HepG2 (cell line): ENCODE measurements around the gene GLT1D1. TPM values are rescaled to one million over a fixed set of nuclear protein-coding genes. Genes with fewer than 3 reads are reported as not detected.

Experiments used
- CAMTA2 ChIP-seq: sonication (generic); formaldehyde crosslinking; IDR thresholded peaks from 2 replicates; pipeline ENCODE4 v1.4.0; 2020; ENCODE audit warnings: mild to moderate bottlenecking, missing genetic modification reagents, borderline replicate concordance
- HNRNPH1 ChIP-seq: fragments of 200-400 bp; formaldehyde crosslinking; optimal IDR thresholded peaks from 2 replicates; pipeline ENCODE3; 2017; ENCODE audit warnings: mild to moderate bottlenecking, low read depth, low read length
- HOXA5 ChIP-seq: sonication (generic); formaldehyde crosslinking; IDR thresholded peaks from 2 replicates; pipeline ENCODE4 v1.4.0; 2020; ENCODE audit warnings: missing genetic modification reagents
- PHF21A ChIP-seq: sonication (generic); formaldehyde crosslinking; IDR thresholded peaks from 2 replicates; pipeline ENCODE4 v1.5.0; 2020; ENCODE audit warnings: mild to moderate bottlenecking, missing genetic modification reagents
- PTBP1 ChIP-seq: fragments of 200-400 bp; formaldehyde crosslinking; IDR thresholded peaks from 2 replicates; pipeline ENCODE4 v1.6.1; 2018; ENCODE audit warnings: low read length, low read depth; ENCODE audit not compliant: poor library complexity, severe bottlenecking
- SMARCE1 ChIP-seq: fragments of 450-650 bp; IDR thresholded peaks from 2 replicates; pipeline ENCODE4 v1.6.1; 2017; ENCODE audit warnings: borderline replicate concordance
- TARDBP ChIP-seq: sonication (generic); formaldehyde crosslinking; IDR thresholded peaks from 2 replicates; pipeline ENCODE4 v1.8.0; 2022; ENCODE audit warnings: mild to moderate bottlenecking, missing genetic modification reagents
- ZNF225 ChIP-seq: sonication (generic); formaldehyde crosslinking; IDR thresholded peaks from 2 replicates; pipeline ENCODE4 v1.4.0; 2020; ENCODE audit warnings: mild to moderate bottlenecking, missing genetic modification reagents
- ZNF329 ChIP-seq: sonication (generic); formaldehyde crosslinking; IDR thresholded peaks from 2 replicates; pipeline ENCODE4 v1.9.0; 2021; ENCODE audit warnings: low read depth, mild to moderate bottlenecking, missing genetic modification reagents
- ZNF484 ChIP-seq: sonication (generic); formaldehyde crosslinking; IDR thresholded peaks from 2 replicates; pipeline ENCODE4 v1.5.1; 2020; ENCODE audit warnings: mild to moderate bottlenecking, low read depth, missing genetic modification reagents, borderline replicate concordance
- ZNF781 ChIP-seq: sonication (generic); formaldehyde crosslinking; IDR thresholded peaks from 2 replicates; pipeline ENCODE4 v1.5.1; 2020; ENCODE audit warnings: borderline replicate concordance, mild to moderate bottlenecking, missing genetic modification reagents; ENCODE audit errors: not compliant biosample characterization
- polyA plus RNA-seq, 8 experiments: library from polyadenylated mRNA; depleted of rRNA in 3 of 8; stranded (reverse) in 7 of 8; unstranded in 1 of 8; fragments of >200 nt; fragmentation: Illumina TruSeq in 4 of 8; extraction: Trizol in 4 of 8; gene quantifications; 2 replicates each; pipeline versions ENCODE4 v1.2.1 to v1.2.3, GENCODE V29; 2011 to 2016; ENCODE audit warnings: low read depth in 4 of 8, missing spikeins in 1 of 8, mixed read lengths in 1 of 8; ENCODE audit not compliant: insufficient read depth in 1 of 8
- total RNA-seq, 5 experiments: library from RNA; depleted of rRNA; stranded (reverse); fragments of >200 nt; fragmentation: Illumina TruSeq; extraction: Trizol; gene quantifications; 2 replicates each; pipeline ENCODE4 v1.2.3, GENCODE V29; 2016; ENCODE audit warnings: low read depth in 1 of 5
- TF ChIP-seq, protein P1 (sequence below), 2 experiments: sonication (generic) in 1 of 2; formaldehyde crosslinking in 1 of 2; IDR thresholded peaks; 2 replicates each; pipeline versions ENCODE4 v1.4.0 to v1.6.1; 2016 to 2020; ENCODE audit warnings: borderline replicate concordance in 1 of 2, low read depth in 1 of 2, mild to moderate bottlenecking in 1 of 2, missing genetic modification reagents in 1 of 2
- TF ChIP-seq, protein P2 (sequence below): IDR thresholded peaks from 2 replicates; pipeline ENCODE4 v1.6.1; 2012; ENCODE audit warnings: inconsistent platforms
- TF ChIP-seq, protein P3 (sequence below): sonication (generic); formaldehyde crosslinking; IDR thresholded peaks from 2 replicates; pipeline ENCODE4 v1.4.0; 2020; ENCODE audit warnings: missing genetic modification reagents, borderline replicate concordance
- TF ChIP-seq, protein P4 (sequence below): IDR thresholded peaks from 2 replicates; pipeline ENCODE4 v1.6.1; 2016; ENCODE audit warnings: low read depth, missing genetic modification reagents, missing compliant biosample characterization
- TF ChIP-seq, protein P5 (sequence below): IDR thresholded peaks from 2 replicates; pipeline ENCODE4 v1.6.1; 2016; ENCODE audit warnings: low read depth, borderline replicate concordance

GLT1D1 gene
- total and polyA plus RNA-seq, 2 of the 13 experiments (the other 11 are each of a cell fraction or from before 2014, with no cell fraction given): 0.09 to 0.17 TPM

DNA sequence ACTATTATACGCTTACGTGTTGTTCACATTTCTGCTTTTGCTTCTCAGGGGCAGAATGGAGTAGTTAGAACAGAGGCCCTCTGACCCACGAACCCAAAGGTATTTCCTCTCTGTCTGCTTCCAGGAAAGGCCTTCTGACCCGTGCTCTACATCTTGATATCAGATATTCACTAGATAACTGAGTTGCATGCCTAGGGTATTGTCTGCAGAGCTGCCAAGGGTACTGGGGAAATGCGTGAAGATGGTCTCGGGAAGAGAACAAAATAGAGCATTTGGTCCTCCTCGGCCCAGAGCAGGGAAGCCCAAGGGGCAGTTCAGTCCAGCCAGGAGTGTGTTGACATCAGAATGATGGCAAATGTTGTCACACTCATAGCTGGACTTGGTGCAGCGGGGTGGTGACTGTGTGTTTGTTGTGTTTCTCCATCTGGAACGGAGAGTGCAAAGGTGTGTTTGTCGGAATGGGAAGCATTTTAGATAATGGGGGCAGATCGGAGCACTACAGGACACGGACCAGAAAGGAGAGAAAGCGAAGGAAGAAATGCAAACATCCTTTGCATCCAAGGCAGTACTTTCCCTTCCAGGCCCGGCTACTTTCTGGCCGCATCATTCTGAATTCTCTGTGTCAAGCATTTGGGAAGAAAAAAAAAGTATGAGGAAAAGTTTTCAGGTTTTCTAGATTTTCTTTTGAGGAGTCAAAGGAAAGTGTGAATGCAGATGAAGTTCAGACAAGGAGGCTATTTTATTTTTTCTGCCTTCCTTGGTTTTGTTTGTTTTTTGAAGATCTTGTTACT is 8.1 kb downstream of the GLT1D1 start (continued):
- TF ChIP-seq, protein P1, sequence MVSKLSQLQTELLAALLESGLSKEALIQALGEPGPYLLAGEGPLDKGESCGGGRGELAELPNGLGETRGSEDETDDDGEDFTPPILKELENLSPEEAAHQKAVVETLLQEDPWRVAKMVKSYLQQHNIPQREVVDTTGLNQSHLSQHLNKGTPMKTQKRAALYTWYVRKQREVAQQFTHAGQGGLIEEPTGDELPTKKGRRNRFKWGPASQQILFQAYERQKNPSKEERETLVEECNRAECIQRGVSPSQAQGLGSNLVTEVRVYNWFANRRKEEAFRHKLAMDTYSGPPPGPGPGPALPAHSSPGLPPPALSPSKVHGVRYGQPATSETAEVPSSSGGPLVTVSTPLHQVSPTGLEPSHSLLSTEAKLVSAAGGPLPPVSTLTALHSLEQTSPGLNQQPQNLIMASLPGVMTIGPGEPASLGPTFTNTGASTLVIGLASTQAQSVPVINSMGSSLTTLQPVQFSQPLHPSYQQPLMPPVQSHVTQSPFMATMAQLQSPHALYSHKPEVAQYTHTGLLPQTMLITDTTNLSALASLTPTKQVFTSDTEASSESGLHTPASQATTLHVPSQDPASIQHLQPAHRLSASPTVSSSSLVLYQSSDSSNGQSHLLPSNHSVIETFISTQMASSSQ (IDR thresholded peaks at IDR 0.05; ENCODE audit: low read depth): no peak
- TF ChIP-seq, protein P1 (CRISPR knock-in tag; IDR thresholded peaks at IDR 0.05; ENCODE audit: borderline replicate concordance): no peak
- TF ChIP-seq, protein P2, sequence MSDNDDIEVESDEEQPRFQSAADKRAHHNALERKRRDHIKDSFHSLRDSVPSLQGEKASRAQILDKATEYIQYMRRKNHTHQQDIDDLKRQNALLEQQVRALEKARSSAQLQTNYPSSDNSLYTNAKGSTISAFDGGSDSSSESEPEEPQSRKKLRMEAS: 0 out of 2 replicates have a peak, but pooled peaks have one; percentile 46
- TF ChIP-seq CAMTA2 (CRISPR knock-in tag) (no peak), ZNF484 (CRISPR knock-in tag) (no peak), ZNF225 (CRISPR knock-in tag) (no peak), ZNF781 (CRISPR knock-in tag) (no peak), PHF21A (CRISPR knock-in tag) (peak; percentile 32; the same call in 1 of the 2 replicates), TARDBP (peak; percentile 84; the same call in 1 of the 2 replicates), HNRNPH1 (no peak), PTBP1 (no peak), HOXA5 (CRISPR knock-in tag) (no peak), SMARCE1 (no peak), ZNF329 (CRISPR knock-in tag) (no peak)
- TF ChIP-seq, protein P3, sequence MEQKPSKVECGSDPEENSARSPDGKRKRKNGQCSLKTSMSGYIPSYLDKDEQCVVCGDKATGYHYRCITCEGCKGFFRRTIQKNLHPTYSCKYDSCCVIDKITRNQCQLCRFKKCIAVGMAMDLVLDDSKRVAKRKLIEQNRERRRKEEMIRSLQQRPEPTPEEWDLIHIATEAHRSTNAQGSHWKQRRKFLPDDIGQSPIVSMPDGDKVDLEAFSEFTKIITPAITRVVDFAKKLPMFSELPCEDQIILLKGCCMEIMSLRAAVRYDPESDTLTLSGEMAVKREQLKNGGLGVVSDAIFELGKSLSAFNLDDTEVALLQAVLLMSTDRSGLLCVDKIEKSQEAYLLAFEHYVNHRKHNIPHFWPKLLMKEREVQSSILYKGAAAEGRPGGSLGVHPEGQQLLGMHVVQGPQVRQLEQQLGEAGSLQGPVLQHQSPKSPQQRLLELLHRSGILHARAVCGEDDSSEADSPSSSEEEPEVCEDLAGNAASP (CRISPR knock-in tag): peak; percentile 61; the same call in 1 of the 2 replicates
- TF ChIP-seq, protein P4, sequence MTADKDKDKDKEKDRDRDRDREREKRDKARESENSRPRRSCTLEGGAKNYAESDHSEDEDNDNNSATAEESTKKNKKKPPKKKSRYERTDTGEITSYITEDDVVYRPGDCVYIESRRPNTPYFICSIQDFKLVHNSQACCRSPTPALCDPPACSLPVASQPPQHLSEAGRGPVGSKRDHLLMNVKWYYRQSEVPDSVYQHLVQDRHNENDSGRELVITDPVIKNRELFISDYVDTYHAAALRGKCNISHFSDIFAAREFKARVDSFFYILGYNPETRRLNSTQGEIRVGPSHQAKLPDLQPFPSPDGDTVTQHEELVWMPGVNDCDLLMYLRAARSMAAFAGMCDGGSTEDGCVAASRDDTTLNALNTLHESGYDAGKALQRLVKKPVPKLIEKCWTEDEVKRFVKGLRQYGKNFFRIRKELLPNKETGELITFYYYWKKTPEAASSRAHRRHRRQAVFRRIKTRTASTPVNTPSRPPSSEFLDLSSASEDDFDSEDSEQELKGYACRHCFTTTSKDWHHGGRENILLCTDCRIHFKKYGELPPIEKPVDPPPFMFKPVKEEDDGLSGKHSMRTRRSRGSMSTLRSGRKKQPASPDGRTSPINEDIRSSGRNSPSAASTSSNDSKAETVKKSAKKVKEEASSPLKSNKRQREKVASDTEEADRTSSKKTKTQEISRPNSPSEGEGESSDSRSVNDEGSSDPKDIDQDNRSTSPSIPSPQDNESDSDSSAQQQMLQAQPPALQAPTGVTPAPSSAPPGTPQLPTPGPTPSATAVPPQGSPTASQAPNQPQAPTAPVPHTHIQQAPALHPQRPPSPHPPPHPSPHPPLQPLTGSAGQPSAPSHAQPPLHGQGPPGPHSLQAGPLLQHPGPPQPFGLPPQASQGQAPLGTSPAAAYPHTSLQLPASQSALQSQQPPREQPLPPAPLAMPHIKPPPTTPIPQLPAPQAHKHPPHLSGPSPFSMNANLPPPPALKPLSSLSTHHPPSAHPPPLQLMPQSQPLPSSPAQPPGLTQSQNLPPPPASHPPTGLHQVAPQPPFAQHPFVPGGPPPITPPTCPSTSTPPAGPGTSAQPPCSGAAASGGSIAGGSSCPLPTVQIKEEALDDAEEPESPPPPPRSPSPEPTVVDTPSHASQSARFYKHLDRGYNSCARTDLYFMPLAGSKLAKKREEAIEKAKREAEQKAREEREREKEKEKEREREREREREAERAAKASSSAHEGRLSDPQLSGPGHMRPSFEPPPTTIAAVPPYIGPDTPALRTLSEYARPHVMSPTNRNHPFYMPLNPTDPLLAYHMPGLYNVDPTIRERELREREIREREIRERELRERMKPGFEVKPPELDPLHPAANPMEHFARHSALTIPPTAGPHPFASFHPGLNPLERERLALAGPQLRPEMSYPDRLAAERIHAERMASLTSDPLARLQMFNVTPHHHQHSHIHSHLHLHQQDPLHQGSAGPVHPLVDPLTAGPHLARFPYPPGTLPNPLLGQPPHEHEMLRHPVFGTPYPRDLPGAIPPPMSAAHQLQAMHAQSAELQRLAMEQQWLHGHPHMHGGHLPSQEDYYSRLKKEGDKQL (CRISPR knock-in tag): no peak
- TF ChIP-seq, protein P5, sequence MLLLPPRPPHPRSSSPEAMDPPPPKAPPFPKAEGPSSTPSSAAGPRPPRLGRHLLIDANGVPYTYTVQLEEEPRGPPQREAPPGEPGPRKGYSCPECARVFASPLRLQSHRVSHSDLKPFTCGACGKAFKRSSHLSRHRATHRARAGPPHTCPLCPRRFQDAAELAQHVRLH: peak; percentile 50; the same call in 1 of the 2 replicates
